Measurements from ENCODE around the gene PDE4C. TPM values are rescaled to one million over a fixed set of nuclear protein-coding genes. Genes with fewer than 3 reads are reported as not detected.

Gene PDE4C
- total RNA-seq, 1 donor from 2014 or later: 0.14 TPM

Other genes with a start within 250 kb of the PDE4C start
- 39.2 and 40.5 TPM in 2 replicates for gene ARRDC2, start 218.3 kb downstream of the PDE4C start, total RNA-seq
- gene IL12RB1, start 139.5 kb downstream of the PDE4C start, total RNA-seq: 41.4 and 43.3 TPM in 2 replicates
- 16.6 and 17.2 TPM in 2 replicates for gene MAST3, start 128.7 kb downstream of the PDE4C start, total RNA-seq
- gene PIK3R2, start 73.3 kb downstream of the PDE4C start, total RNA-seq: 19.4 and 21.4 TPM in 2 replicates
- gene IFI30, start 52.6 kb downstream of the PDE4C start, total RNA-seq: 37.0 and 41.2 TPM in 2 replicates
- 14.5 and 14.8 TPM in 2 replicates for gene MPV17L2, start 33.2 kb downstream of the PDE4C start, total RNA-seq
- 6.3 and 7.4 TPM in 2 replicates for gene RAB3A, start 22.4 kb downstream of the PDE4C start, total RNA-seq
- 2.9 and 3.3 TPM in 2 replicates for gene IQCN, start 48.0 kb upstream of the PDE4C start, total RNA-seq
- gene JUND, start 55.2 kb upstream of the PDE4C start, total RNA-seq: 462 and 464 TPM in 2 replicates
- gene LSM4, start 96.6 kb upstream of the PDE4C start, total RNA-seq: 198 and 208 TPM in 2 replicates
- gene PGPEP1, start 114.2 kb upstream of the PDE4C start, total RNA-seq: 24.9 and 29.4 TPM in 2 replicates
- not detected in 2 replicates for gene GDF15, start 159.7 kb upstream of the PDE4C start, total RNA-seq
- gene LRRC25, start 171.2 kb upstream of the PDE4C start, total RNA-seq: not detected in 2 replicates
- gene SSBP4, start 193.0 kb upstream of the PDE4C start, total RNA-seq: 133 and 146 TPM in 2 replicates
- gene ISYNA1, start 211.7 kb upstream of the PDE4C start, total RNA-seq: 15.1 and 20.3 TPM in 2 replicates

All from activated T-helper 2 cell treated with anti-CD3 and anti-CD28 coated beads, Interferon-gamma antibody, Interleukin-2, Interleukin-4, amounts not matched to agents 10 μg/mL and 5 μg/mL and 100 μg/mL, durations not matched to agents 14 hours and 24 hours and 36 hours (primary cell).